Cardiac fibroblast (primary cell): ENCODE measurements around the gene PER1.

Source experiments
- DNase-seq, 2 donors: peaks; one replicate each; pipeline versions ENCODE4 v3.0.0 to v3.0.0-alpha.2; 2010; ENCODE audit warnings: low read depth in 2 of 2
- H3K4me3 ChIP-seq, 2 donors: replicated peaks in 1 of 2; 1 replicate in 1 of 2; 2 replicates in 1 of 2; pipeline ENCODE4 v1.5.1; 2011; ENCODE audit warnings: low read depth in 2 of 2, low read length in 2 of 2, mild to moderate bottlenecking in 2 of 2, moderate library complexity in 1 of 2
- CTCF ChIP-seq: IDR thresholded peaks from one replicate; pipeline ENCODE4 v1.5.1; 2011; ENCODE audit warnings: low read depth, mild to moderate bottlenecking, low read length, inconsistent platforms

PER1 gene

GRCh38 chr17:8152112-8152775 lies at the start of gene PER1:
Gene PER1, minus strand, starts transcription at chr17:8152404. Its CDS starts 1,698 bp downstream, at chr17:8150706.
- no peak for TF ChIP-seq CTCF
- peak within 1 kb of the TSS; percentile 76 to 91 for H3K4me3 ChIP-seq
- peak; percentile 99 for DNase-seq

- no peak for TF ChIP-seq CTCF
- DNase-seq: peak; percentile 91 to 96
- peak overlapping the region; percentile 17 to 30 for H3K4me3 ChIP-seq
Measured at GRCh38 chr17:8192070-8192815, 40.0 kb upstream of the PER1 start.

- TF ChIP-seq CTCF: no peak
- H3K4me3 ChIP-seq: peak overlapping the region in 1 of 2 donors; percentile 35
- DNase-seq: no peak
Measured at GRCh38 chr17:8190506-8190905, 38.3 kb upstream of the PER1 start.

- peak; percentile 99 for DNase-seq
- TF ChIP-seq CTCF: no peak
- peak within 1 kb of the TSS; percentile 81 to 89 for H3K4me3 ChIP-seq
Measured at GRCh38 chr17:8189711-8190477, 37.7 kb upstream of the PER1 start, which contains the start of gene BORCS6. Gene BORCS6, minus strand, starts transcription at chr17:8190180. Its CDS starts 40 bp downstream, at chr17:8190140.

- peak in 1 of 2 donors; percentile 36 for DNase-seq
- no peak for TF ChIP-seq CTCF
- peak overlapping the region; percentile 81 to 89 for H3K4me3 ChIP-seq
Measured at GRCh38 chr17:8189041-8189710, 37.0 kb upstream of the PER1 start.

- TF ChIP-seq CTCF: no peak
- no peak for DNase-seq
Measured at GRCh38 chr17:8188263-8188839, 36.1 kb upstream of the PER1 start.

More at GRCh38 chr17:8188263-8188839, 36.1 kb upstream of the PER1 start:
- H3K4me3 ChIP-seq: peak overlapping the region; percentile 81 to 89
